ENCODE results near the gene UBXN11. TPM values are rescaled to one million over a fixed set of nuclear protein-coding genes. Genes with fewer than 3 reads are reported as not detected.

Gene UBXN11
- total RNA-seq, 6 donors from 2014 or later, result 25.7 to 194 (median 62.5) TPM

DNA sequence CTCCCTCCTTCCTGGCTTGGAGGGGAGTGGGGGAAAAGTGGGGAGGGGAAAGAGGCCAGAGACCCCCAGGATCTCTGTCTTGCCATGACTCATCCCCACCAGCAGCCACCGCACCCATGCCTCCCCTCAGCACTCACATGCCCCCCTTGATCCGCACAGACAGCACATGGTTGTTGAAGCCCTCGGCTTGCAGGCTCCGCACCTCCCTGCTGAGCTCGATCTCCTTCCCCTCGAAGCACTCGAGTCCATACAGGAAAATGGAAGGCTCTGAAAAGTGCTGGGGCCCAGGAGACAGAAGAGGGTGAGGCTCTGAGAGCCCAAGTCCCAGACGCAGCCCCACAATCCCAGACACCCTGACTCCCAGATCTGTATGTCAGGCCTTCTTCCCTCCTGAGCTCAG lies 22.2 kb upstream of the UBXN11 start:
- Histone ChIP-seq H3K9me3 (no peaks in the 10 kb centered on the region), H3K4me3 (no peak overlapping the region), H3K27ac (no peak overlapping the region), H3K36me3 (no peaks in the 10 kb centered on the region), H3K27me3 (no peaks in the 10 kb centered on the region), H3K4me1 (no peaks in the 10 kb centered on the region)
- ATAC-seq (ENCODE audit: low FRiP score in 2 of 2) (no peak), DNase-seq (no peak)
- 75 to 84% methylated on average over 8 of the region's 8 CpGs for WGBS, 2 donors
- TF ChIP-seq EP300 (IDR thresholded peaks at IDR 0.05) (no peak), POLR2A (IDR thresholded peaks at IDR 0.05) (no peak), POLR2AphosphoS5 (IDR thresholded peaks at IDR 0.05) (no peak)
- TF ChIP-seq, protein P1, sequence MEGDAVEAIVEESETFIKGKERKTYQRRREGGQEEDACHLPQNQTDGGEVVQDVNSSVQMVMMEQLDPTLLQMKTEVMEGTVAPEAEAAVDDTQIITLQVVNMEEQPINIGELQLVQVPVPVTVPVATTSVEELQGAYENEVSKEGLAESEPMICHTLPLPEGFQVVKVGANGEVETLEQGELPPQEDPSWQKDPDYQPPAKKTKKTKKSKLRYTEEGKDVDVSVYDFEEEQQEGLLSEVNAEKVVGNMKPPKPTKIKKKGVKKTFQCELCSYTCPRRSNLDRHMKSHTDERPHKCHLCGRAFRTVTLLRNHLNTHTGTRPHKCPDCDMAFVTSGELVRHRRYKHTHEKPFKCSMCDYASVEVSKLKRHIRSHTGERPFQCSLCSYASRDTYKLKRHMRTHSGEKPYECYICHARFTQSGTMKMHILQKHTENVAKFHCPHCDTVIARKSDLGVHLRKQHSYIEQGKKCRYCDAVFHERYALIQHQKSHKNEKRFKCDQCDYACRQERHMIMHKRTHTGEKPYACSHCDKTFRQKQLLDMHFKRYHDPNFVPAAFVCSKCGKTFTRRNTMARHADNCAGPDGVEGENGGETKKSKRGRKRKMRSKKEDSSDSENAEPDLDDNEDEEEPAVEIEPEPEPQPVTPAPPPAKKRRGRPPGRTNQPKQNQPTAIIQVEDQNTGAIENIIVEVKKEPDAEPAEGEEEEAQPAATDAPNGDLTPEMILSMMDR (IDR thresholded peaks at IDR 0.05), result no peak

DNA sequence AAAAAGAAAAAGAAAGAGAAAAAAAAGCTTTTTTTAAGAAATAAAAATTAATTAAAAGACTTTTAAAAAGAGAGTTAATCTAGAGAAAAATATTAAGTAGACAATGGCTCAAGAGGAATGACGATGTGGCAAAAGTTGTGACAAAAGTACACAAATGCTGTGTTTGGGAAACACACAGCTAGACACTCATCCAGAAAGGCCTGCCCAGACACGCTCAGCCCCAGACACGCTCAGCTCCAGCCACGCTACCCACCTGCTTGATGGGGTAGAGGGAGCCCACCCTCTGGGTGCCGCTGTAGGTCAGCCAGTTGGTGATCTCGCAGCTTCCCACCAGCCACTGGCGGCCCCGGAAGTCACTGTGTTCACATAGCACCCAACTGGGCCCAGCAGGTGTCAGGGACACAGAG lies 21.5 kb upstream of the UBXN11 start:
- ATAC-seq (ENCODE audit: low FRiP score in 2 of 2) (no peak), DNase-seq (no peak)
- Histone ChIP-seq H3K4me1 (no peaks in the 10 kb centered on the region), H3K27me3 (no peaks in the 10 kb centered on the region), H3K27ac (no peak overlapping the region), H3K9me3 (no peaks in the 10 kb centered on the region), H3K36me3 (no peaks in the 10 kb centered on the region), H3K4me3 (no peak overlapping the region)
- 80 to 83% methylated on average over 5 to 8 of the region's 8 CpGs for WGBS, 2 donors
- TF ChIP-seq EP300 (IDR thresholded peaks at IDR 0.05) (no peak), POLR2A (IDR thresholded peaks at IDR 0.05) (no peak), POLR2AphosphoS5 (IDR thresholded peaks at IDR 0.05) (no peak)
- TF ChIP-seq, protein P1 (IDR thresholded peaks at IDR 0.05), result no peak

GRCh38 chr1:26324550-26324949 lies 18.1 kb upstream of the UBXN11 start:
- no peak overlapping the region for H3K27ac ChIP-seq
- DNase-seq (no peak), ATAC-seq (ENCODE audit: low FRiP score in 2 of 2) (no peak)
- TF ChIP-seq, protein P1 (IDR thresholded peaks at IDR 0.05), result no peak
- TF ChIP-seq EP300 (IDR thresholded peaks at IDR 0.05), result no peak
- no peak for TF ChIP-seq POLR2A (IDR thresholded peaks at IDR 0.05)
- TF ChIP-seq POLR2AphosphoS5 (IDR thresholded peaks at IDR 0.05), result no peak
- H3K9me3 ChIP-seq, result no peaks in the 10 kb centered on the region
- WGBS, 2 donors, result 82 to 86% methylated on average over 3 of the region's 3 CpGs
- peaks cover 6 to 9% (median 8%) of the 10 kb centered on the region in 4 donors for H3K4me1 ChIP-seq
- H3K4me3 ChIP-seq, result no peak overlapping the region
- no peaks in the 10 kb centered on the region for H3K27me3 ChIP-seq
- H3K36me3 ChIP-seq, result no peaks in the 10 kb centered on the region

- Histone ChIP-seq H3K4me1 (peaks cover 6 to 9% (median 8%) of the 10 kb centered on the region in 4 donors), H3K36me3 (no peaks in the 10 kb centered on the region), H3K9me3 (no peaks in the 10 kb centered on the region), H3K27me3 (no peaks in the 10 kb centered on the region), H3K4me3 (no peak overlapping the region), H3K27ac (no peak overlapping the region)
- TF ChIP-seq POLR2A (IDR thresholded peaks at IDR 0.05) (no peak), POLR2AphosphoS5 (IDR thresholded peaks at IDR 0.05) (no peak), EP300 (IDR thresholded peaks at IDR 0.05) (no peak)
- TF ChIP-seq, protein P1 (IDR thresholded peaks at IDR 0.05), result no peak
- 91 to 95% methylated on average over 2 of the region's 2 CpGs for WGBS, 2 donors
- ATAC-seq (ENCODE audit: low FRiP score in 2 of 2) (no peak), DNase-seq (no peak)
Measured at GRCh38 chr1:26323382-26323781, 16.9 kb upstream of the UBXN11 start.

- DNase-seq (no peak), ATAC-seq (ENCODE audit: low FRiP score in 2 of 2) (no peak)
- Histone ChIP-seq H3K4me3 (no peak overlapping the region), H3K27ac (no peak overlapping the region), H3K27me3 (no peaks in the 10 kb centered on the region), H3K36me3 (no peaks in the 10 kb centered on the region), H3K4me1 (peaks cover 10 to 21% (median 14%) of the 10 kb centered on the region in 4 donors), H3K9me3 (no peaks in the 10 kb centered on the region)
- no peak for TF ChIP-seq POLR2AphosphoS5 (IDR thresholded peaks at IDR 0.05)
- 69 to 77% methylated on average over 8 to 10 of the region's 10 CpGs for WGBS, 2 donors
Measured at GRCh38 chr1:26322042-26322331, 15.6 kb upstream of the UBXN11 start.
